ENCODE measurements around the gene C11orf65.
"Not testable (repeated sequence)": the region's sequence is repeated elsewhere in the genome, so short reads cannot be mapped to it uniquely, and the experiment has no call there.

C11orf65 gene

DNA sequence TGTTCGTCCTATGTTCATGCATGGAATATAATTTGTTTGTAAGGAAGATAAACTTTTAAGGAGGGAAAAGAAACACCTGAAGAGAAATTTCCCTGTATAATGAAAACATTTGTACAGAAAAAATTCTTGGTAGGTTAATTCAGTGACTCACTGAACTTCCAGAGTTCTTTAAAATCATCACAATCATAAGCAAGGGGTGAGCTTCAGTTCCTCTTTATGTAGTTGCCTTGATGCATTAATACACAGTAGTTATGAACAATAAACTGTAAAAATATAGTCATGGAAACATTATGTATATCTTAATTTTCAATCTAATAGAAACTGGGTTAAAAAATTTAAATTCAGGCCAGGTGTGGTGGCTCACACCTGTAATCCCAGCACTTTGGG is 1.1 kb upstream of the C11orf65 start:
- DNase-seq, result no peak

DNA sequence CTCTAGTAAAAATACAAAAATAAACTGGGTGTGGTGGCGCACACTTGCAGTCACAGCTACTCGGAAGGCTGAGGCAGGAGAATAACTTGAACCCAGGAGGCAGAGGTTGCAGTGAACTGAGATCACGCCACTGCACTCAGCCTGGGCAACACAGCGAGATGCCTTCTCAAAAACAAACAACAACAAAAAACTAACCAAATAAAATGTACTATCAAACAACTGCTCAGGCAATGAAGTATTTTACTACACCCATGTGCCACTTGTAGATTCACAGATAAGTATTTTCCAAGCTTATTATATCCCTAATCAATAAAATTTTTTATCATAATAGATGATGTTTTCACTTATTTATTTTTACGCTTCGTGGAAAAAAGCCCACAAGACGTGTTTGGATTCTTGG is 924 bp downstream of the C11orf65 start:
- no peak for DNase-seq

DNA sequence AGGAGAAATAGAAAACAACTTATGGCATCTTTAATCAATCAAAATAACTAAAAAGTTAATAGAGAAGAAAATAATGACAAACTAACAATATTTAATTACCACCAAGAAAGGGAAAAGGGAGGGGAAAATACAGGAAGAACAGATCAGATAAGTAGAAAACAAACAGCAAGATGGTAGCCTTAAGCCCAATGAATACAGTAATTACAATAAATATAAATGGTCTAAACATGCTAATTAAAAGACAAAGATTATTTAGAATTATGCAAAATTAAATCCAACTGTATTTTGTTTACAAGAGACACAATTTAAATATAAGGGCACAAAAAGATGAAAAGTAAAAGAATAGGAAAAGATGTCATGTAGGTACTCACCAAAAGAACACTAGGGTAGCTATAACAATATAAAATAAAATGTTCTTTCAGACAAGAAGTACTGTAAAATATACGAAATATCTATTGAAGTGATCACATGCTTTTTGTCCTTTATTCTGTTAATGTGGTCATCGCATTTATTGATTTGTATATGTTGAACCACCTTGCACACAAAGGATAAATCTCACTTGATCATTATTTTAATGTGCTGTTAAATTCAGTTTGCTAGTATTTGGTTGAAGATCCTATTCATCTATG is 14.0 kb downstream of the C11orf65 start:
- no peak for DNase-seq

- not testable (repeated sequence) for DNase-seq
These were observed 25.9 kb downstream of the C11orf65 start for GRCh38 chr11:108441445-108441844.

DNA sequence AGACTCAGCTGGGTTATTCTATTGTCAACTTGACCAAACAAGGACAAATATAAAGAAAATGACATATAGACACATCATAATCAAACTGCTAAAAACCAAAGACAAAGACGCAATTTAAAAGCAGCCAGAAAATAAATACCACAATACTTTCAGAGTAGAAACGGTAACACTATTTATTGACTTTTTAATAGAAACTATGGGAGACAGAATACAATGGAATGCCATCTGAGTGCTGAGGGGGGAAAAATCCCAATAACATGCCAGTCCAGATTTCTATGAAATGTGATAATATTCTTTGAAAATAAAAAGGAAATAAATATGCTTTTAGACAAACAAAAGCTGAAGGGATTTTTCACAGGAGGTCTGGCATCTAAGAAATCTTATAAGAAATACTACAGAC is 30.7 kb downstream of the C11orf65 start:
- no peak for DNase-seq

DNA sequence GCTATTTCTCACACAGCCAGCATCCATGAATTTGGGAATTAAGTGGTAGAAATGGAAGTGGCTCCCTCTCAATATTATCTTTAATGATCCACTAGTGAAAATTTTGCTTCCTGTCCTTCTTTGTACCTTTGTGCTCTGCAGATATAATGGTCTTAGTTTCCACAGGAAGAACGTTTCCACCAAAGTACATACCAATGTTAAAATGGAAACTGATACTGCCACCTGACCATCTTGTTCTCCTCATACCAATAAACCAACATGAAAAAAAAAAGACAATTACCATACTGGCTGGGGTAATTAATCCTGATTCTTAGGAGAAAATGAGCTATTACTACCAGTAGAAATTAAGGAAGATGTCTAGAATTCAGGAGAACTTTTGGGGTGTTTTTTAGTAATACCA is 32.3 kb downstream of the C11orf65 start:
- no peak for DNase-seq

DNA sequence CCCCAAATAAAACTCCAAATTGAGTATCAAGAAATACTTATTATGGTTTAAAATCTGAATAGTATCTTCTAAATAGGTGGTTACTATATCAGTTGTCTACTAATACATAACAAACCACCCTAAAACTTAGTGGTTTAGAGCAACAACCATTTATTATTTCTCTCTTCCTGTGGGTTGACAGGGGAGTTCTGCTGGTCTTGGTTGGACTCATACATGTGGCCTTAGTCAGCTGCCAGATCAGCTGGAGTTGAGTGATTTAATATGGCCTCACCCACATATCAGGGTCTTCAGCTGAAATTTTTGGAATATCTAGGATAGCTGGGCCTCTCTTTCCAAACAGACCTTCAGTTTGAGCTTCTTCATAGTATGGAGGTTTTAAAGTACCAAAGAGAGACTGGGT is 34.5 kb downstream of the C11orf65 start:
- no peak for DNase-seq

- DNase-seq, result no peak
These were observed 35.3 kb downstream of the C11orf65 start for GRCh38 chr11:108431997-108432396.

DNA sequence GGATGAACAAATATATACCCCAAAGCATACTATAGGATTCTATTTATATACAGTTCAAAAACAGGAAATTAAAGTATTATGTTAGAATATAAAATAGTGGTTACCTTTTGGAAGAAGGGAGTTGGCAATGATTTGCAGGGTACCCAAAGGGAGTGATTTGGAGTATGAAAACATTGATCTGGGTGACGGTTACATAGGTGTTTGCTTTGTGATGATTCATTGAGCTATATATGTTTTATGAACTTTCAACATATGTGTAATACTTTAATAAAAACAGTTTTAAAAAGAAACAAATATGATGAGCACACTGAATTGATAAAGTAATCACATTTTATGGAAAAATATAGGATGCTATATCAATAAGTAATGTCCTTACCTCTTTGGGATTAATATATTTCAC is 36.0 kb downstream of the C11orf65 start:
- no peak for DNase-seq

DNA sequence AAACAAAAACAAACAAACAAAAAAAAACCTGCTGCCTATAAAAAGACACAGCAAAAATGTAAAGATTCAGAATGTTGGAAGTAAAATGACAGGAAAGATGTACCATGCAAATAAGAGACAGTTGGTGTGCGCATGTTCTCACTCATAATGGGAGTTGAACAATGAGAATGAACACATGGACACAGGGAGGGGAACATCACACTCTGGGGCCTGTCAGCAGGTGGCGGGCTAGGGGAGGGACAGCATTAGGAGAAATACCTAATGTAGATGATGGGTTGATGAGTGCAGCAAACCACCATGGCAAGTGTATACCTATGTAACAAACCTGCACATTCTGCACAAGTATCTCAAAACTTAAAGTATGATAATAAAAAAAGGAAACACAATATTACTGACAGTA is 49.8 kb downstream of the C11orf65 start:
- peak; percentile 23 for DNase-seq

DNA sequence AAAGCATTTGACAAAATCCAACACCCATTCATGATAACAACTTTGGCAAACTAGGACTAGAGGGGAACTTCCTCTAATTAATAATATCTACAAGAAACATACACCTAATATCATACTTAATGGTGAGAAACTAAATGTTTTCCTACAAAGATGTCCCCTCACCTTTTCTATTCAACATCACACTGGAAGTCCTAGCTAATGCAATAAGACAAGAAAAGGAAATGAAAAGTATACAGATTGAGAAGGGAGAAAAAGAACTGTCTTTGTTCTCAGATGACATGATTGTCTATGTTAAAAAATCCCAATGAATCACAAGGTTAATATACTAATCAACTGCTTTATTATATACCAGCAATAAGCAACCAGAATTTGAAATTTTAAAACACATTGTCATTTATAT is 52.4 kb downstream of the C11orf65 start:
- DNase-seq, result no peak

- no peak for DNase-seq
These were observed 61.6 kb downstream of the C11orf65 start for GRCh38 chr11:108405706-108406105.

DNA sequence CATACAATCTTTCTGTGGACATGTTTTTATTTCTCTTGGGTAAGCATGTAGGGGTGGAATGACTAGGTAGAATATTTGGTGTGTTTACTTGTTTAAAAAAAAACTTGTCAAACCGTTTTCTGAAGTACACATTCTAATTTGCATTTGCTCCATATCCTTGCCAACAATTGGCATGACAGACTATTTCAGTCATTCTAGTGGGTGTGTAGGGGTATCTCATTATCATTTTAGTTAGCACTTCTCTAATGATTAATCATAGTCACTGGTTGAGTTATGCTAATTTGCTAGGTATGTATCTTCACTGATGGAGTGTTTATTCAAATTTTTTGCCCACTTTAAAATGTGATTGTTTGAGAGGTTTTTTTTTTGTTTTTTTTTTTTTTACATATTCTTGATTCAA is 64.3 kb downstream of the C11orf65 start:
- no peak for DNase-seq

DNA sequence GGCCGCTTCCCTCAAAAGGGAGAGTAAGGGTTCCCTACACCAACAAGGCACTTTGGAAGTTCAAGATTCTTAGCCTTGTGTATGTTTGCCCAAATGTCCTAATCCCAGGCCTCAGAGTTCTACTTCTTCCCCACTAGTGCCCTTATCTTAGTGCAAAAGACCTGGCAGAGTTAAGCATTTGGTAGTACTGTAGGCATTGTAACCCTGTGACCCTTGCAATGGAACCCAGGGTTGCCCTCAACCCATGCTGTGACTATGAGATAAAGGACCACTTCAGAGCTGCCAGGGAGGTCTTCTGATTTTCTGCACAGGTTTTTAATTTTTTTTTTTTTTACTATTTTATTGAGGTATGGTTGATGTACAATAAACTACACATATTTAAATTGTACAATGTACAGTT is 65.1 kb downstream of the C11orf65 start:
- no peak for DNase-seq

GRCh38 chr11:108398439-108398838 is 68.9 kb downstream of the C11orf65 start:
- DNase-seq, result no peak

DNA sequence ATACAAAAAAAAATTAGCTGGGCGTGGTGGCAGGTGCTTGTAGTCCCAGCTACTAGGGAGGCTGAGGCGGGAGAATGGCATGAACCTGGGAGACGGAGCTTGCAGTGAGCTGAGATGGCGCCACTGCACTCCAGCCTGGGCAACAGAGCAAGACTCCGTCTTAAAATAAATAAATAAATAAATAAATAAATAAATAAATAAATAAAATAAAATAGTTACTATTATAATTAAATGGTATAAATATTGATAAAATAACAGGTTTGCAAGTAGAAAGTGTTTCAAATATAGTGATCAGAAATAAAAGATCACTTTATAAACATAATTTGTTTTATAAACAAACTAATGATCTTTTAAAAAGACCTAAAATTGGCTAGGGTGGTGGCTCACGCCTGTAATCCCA is 70.7 kb downstream of the C11orf65 start:
- DNase-seq, result not testable (repeated sequence)

GRCh38 chr11:108394744-108395284 is 72.5 kb downstream of the C11orf65 start:
- no peak for DNase-seq

DNA sequence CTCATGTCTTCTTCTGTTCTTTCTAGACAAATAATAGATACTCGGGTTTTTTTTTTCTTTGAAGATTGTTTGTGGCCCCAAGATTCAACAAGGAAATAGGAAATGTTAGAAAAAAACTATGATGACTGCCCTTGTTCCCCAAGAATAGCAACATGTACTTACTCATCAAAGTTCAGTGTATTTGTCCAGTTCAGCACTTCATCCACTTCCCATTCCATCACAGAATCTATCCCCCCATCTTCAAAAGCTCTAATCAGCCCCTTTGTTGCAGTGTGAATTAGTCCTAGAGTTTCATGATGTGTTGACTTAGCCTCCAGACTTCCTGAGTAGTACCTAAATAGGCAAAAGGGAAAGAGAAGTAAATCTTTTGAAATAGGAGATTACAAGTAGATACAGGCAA is 74.3 kb downstream of the C11orf65 start:
- no peak for DNase-seq

GRCh38 chr11:108392353-108392752 is 75.0 kb downstream of the C11orf65 start:
- DNase-seq, result no peak

DNA sequence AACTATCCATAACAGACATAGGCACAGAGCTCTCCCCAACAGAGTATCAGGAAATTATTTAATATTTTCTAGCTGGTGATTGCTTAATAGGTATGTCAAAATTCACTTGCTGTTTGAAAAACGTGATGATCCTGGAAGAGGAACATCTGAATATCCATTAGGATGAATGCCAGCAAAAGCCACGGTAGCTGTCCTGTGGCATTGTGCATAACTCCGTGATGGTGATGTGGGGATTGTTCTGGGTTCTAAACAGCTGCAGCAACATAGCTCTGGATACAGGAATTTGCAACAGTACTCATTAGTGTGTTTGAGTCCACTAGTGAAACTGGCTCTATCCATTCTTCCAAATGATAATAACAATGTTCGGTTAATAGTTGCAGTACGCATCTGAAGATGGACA is 78.8 kb downstream of the C11orf65 start:
- no peak for DNase-seq

DNA sequence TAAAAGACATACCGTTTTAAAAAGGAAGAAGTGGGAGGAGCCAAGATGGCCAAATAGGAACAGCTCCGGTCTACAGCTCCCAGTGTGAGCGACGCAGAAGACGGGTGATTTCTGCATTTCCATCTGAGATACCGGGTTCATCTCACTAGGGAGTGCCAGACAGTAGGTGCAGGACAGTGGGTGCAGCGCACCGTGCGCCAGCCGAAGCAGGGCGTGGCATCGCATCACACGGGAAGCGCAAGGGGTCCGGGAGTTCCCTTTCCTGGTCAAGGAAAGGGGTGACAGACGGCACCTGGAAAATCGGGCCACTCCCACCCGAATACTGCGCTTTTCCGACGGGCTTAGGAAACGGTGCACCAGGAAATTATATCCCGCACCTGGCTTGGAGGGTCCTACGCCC is 93.8 kb downstream of the C11orf65 start:
- DNase-seq, result not testable (repeated sequence)

- DNase-seq, result no peak
These were observed 96.3 kb downstream of the C11orf65 start for GRCh38 chr11:108370990-108371389.

- DNase-seq, result no peak
These were observed 97.0 kb downstream of the C11orf65 start for GRCh38 chr11:108370315-108370714.

DNA sequence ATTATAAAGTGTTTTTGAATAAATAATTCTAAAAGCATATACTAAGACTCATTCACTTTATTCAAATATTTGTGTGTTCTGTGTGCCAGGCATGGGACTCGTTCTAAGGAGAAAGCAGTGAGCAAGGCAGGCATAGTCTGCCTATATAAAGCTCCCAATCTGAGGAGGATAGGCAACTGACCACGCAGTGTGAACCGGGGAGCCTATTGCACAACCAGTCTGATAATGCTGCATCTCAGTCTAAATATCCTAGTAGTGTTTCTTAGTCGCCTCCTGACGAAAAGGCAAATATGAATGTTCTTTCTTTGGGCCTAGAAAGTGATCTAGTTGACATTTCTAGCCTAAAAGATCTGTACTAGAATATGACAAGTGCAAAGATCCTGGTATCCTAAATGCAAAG is 98.3 kb downstream of the C11orf65 start:
- no peak for DNase-seq

GRCh38 chr11:108368134-108368533 is 99.2 kb downstream of the C11orf65 start:
- DNase-seq, result no peak

Data from stimulated activated CD4-positive, alpha-beta T cell treated with anti-CD3 and anti-CD28 coated beads, Interleukin-15, amount 100 ng/mL, for 24 hours (primary cell).